Suprapubic skin (tissue), 3 donors: ENCODE data around the gene WWC2.

Source experiments
- CTCF ChIP-seq, 2 donors: fragments of 200-600 bp in 1 of 2; fragments of 450-650 bp in 1 of 2; sonication (generic) in 1 of 2; IDR thresholded peaks; one replicate each; pipeline ENCODE4 v1.5.1; 2016 to 2019; ENCODE audit warnings: antibody characterized with exemption in 2 of 2, mild to moderate bottlenecking in 1 of 2, moderate library complexity in 1 of 2
- EP300 ChIP-seq: sonication (generic); formaldehyde crosslinking; IDR thresholded peaks from one replicate; pipeline ENCODE4 v1.6.1; 2017; ENCODE audit warnings: antibody characterized with exemption

GRCh38 chr4:183141997-183142396 is 42.9 kb downstream of the WWC2 start:
- TF ChIP-seq CTCF (IDR thresholded peaks at IDR 0.05) (no peak), EP300 (no peak)
